Endometrial microvascular endothelial cells (primary cell): ENCODE measurements around the gene LNP1. TPM values are rescaled to one million over a fixed set of nuclear protein-coding genes. Genes with fewer than 3 reads are reported as not detected.

ENCODE experiments used
- in situ Hi-C: cut with HindIII; loops from 2 replicates; pipeline ENCODE4 v1.10.0; 2017; ENCODE audit warnings: low sequenced_read_pairs, low pct_unique_long_range_greater_than_20kb; ENCODE audit errors: inconsistent ontology term
- total RNA-seq: library from RNA; depleted of rRNA; stranded (reverse); fragments of >200 nt; gene quantifications from one replicate; pipeline ENCODE4 v1.2.3, GENCODE V29; 2015; ENCODE audit errors: inconsistent ontology term

LNP1 gene
- total RNA-seq, 1 donor from 2014 or later: 1.1 TPM

- in situ Hi-C loops: no loop called here
Measured at GRCh38 chr3:100395679-100396431, 5.5 kb upstream of the LNP1 start.

GRCh38 chr3:100396967-100397366 lies 4.4 kb upstream of the LNP1 start:
- in situ Hi-C loops: no loop called here

- in situ Hi-C loops: no loop called here
Measured at GRCh38 chr3:100399341-100400071, 1.8 kb upstream of the LNP1 start.

- in situ Hi-C loops: no loop called here
Measured at GRCh38 chr3:100400419-100400779, 940 bp upstream of the LNP1 start.

- in situ Hi-C loops: no loop called here
Measured at GRCh38 chr3:100401674-100402041, 319 bp downstream of the LNP1 start.

GRCh38 chr3:100402256-100402655 lies 917 bp downstream of the LNP1 start:
- in situ Hi-C loops: no loop called here

- in situ Hi-C loops: no loop called here
Measured at GRCh38 chr3:100402891-100403290, 1.6 kb downstream of the LNP1 start.

GRCh38 chr3:100403362-100404249 lies 2.3 kb downstream of the LNP1 start:
- in situ Hi-C loops: no loop called here

- in situ Hi-C loops: no loop called here
Measured at GRCh38 chr3:100404250-100404548, 2.9 kb downstream of the LNP1 start.

GRCh38 chr3:100407164-100407563 lies 5.8 kb downstream of the LNP1 start:
- in situ Hi-C loops: no loop called here

GRCh38 chr3:100407977-100408532 lies 6.7 kb downstream of the LNP1 start:
- in situ Hi-C loops: no loop called here

- in situ Hi-C loops: no loop called here
Measured at GRCh38 chr3:100411091-100411982, 10.0 kb downstream of the LNP1 start.

GRCh38 chr3:100412912-100413590 lies 11.7 kb downstream of the LNP1 start:
- in situ Hi-C loops: no loop called here

- in situ Hi-C loops: no loop called here
Measured at GRCh38 chr3:100413613-100414012, 12.3 kb downstream of the LNP1 start.

GRCh38 chr3:100416176-100416575 lies 14.8 kb downstream of the LNP1 start:
- in situ Hi-C loops: no loop called here

GRCh38 chr3:100416863-100417262 lies 15.5 kb downstream of the LNP1 start:
- in situ Hi-C loops: no loop called here

GRCh38 chr3:100419406-100419805 lies 18.1 kb downstream of the LNP1 start:
- in situ Hi-C loops: no loop called here

- in situ Hi-C loops: no loop called here
Measured at GRCh38 chr3:100420885-100421284, 19.5 kb downstream of the LNP1 start.
